ENCODE measurements around the gene BMP8B.
"Not testable (repeated sequence)": the region's sequence is repeated elsewhere in the genome, so short reads cannot be mapped to it uniquely, and the experiment has no call there.

The BMP8B gene

GRCh38 chr1:39776886-39777285 is 11.8 kb downstream of the BMP8B start:
- no peak for DNase-seq

DNA sequence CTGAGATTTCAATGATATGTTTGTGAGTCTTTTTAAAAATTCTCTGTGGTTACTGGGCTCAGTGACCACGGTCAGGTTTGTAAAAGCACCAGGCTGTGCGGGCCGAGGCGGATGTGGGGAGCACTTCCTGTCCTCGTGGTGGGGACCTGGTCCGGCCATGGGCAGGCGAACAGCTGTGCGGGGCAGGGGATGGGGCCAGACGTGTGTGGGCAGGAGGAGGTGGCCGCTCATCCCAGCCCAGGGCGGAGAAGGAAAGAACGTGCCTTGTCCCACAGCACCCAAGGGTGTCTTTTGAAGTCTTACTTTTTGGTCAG is 12.3 kb downstream of the BMP8B start:
- no peak for DNase-seq

GRCh38 chr1:39775676-39776399 is 12.8 kb downstream of the BMP8B start:
- not testable (repeated sequence) for DNase-seq

DNA sequence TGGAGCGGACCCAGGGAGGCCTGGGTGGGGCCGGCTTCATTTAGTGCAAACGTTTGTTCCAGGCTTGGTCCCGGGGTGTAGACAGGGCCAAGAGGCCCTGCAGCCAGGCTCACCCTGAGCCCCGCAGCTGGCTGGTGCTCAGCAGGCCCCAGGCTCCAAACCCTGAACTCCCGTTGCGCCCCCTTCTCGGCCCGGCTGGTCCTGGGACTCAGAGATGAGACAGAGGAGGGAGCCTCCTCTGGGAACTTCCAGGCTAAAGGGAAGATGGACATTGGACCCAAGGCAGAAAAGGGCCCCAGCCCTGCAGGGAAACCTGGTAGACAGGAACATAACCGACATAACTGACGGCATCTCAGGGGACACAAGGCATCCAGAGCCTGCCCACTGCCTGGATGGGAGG is 13.5 kb downstream of the BMP8B start:
- DNase-seq = not testable (repeated sequence)

DNA sequence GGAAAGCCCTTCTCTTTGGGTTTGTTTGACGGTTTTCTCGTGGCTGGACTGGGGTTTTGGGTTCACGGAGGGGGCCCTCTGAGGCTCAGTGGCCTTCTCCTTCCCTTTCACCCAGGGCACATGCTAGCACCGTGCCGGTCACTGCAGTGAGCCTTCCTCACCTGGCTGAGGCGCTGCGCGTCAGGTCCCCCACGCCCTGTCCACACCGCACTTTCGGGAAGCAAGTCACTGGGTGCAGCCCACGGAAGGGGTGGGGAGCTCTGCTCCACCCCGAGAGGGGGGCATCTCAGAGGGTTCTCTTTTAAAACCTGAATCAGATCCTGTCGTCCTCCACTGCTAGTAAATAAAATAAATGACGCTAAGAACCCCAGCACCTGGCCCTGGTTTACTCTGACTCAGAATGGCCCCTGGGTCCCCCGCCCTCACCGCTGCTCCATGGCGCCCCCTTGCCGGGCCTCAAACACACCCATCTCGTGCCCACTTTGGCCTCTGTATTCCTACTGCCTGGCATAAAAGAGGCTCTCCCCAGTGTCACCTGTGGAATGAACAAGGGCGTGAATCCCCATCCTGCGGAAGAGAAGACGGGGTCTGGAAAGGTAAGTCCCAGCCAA is 15.2 kb downstream of the BMP8B start:
- DNase-seq = not testable (repeated sequence)

DNA sequence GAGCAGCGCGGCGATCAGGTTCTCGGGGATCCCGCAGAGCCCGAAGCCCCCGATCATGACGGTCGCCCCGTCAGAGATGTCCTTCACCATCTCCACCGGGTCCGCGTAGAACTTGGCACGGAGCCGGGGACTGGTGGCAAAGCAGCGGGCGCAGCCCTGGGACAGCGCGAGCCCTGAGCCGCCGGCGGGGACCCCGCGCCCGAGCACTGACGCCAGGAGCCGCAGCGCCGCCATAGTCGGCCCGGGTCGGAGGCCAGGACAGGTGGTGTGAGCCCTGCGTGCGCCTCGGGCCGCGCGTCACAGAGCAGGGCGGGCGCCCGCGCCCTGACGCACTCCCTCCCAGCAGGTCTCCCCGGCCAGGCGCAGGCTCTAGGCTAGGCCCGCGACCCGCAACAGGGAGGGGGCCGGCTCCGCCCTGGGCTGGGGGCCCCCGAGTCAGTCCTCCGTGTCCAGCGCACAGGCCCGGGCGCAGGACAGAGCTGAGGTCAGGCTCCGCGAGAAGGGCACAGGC is 17.6 kb downstream of the BMP8B start, which contains the start of gene OXCT2:
Gene OXCT2 (minus strand): TSS at position 327 of the 511 bp plus-strand sequence. CDS start 93 bp downstream, at position 234.
- DNase-seq = not testable (repeated sequence)

DNA sequence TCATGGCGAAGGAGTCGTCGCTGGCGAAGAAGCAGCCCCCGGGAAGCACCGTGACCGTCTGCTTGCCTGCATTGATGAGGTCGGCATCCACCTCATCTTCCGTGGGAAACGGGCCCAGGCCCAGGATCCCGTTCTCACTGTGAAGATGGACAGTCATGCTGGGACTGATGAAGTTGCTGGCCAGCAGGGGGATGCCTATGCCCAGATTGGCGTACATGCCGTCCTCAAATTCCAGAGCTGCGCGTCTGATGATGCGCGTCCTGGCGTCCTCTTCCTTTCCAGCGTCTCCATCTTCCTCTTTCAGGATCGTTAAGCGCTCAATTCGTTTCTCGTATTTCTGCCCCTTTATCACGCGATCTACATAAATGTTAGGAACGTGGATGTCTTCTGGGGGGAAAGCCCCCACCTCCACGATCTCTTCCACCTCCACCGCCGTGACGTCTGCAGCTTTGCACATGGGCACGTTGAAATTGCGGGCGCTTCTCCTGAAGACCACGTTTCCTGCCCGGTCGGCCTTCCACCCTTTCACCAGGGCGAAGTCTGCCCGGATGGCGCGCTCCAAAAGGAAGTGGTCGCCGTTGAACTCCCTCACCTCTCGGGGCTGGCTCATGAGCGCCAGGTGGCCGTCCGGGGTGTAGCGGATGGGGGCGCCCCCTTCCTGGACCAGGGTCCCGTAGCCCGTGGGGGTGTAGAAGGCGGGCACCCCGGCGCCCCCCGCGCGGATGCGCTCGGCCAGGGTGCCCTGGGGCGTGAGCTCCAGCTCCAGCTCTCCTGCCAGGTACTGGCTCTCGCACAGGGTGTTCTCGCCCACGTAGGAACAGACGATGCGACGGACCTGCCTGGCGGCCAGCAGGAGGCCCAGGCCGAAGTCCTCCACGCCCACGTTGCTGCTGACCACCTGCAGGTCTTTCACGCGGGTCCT is 18.3 kb downstream of the BMP8B start:
- not testable (repeated sequence) for DNase-seq

GRCh38 chr1:39769502-39769901 is 19.2 kb downstream of the BMP8B start:
- not testable (repeated sequence) for DNase-seq

DNA sequence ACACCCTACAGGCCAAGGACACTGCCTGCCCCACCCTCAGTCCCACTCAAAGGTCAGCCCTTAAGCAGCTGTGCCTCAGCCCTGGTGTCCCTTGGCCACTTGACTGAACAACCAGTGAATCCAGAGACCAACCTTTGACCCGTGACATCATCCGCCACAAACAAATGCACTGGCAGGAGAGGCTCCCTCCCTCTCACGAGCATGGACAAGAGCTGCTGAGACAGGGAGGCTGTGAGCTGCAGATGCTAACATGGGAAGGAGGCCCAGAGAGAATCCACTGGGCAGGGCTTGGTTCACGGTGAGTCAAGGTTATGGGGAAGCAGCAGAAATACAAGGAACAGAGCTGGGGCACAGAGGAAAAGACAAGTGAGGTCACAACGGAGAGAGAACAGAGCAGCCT is 22.2 kb downstream of the BMP8B start:
- not testable (repeated sequence) for DNase-seq

- not testable (repeated sequence) for DNase-seq
Measured at GRCh38 chr1:39764512-39764911, 24.2 kb downstream of the BMP8B start.

GRCh38 chr1:39763619-39764374 is 24.9 kb downstream of the BMP8B start:
- not testable (repeated sequence) for DNase-seq

GRCh38 chr1:39762550-39763540 is 25.8 kb downstream of the BMP8B start:
- DNase-seq = no peak

DNA sequence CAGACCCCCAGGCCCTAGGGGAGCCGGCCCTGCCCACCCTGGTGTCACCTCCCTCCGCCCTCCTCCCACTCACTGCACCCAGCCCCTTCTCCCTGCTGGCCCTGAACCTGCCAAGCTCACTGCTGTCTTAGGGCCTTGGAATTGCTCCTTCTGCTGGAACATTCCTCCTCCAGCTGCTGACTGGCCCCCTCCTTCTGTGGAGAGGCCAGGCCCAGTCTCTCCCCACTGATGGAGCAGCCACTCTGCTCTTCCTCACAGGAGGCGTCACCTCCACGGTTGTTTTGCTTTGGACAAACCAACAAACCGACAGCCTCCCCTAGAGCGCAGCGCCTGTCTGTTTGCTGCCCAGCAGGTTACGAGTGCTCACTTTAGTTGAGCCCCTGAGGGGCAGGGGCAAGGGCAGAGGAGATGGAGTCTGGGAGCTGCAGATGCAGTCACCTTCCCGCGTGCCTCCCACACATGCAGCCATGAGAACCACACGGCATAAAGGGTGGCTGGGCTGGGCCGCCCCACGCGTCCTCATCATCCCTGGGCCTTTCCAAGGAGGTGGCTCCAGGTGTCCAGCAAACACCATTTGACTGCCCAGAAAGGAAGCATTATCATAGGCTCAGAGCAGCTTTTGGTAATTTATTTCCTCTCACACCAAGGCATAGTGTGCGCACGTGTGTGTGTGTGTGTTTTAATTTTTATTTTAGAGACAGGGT is 27.0 kb downstream of the BMP8B start:
- no peak for DNase-seq

GRCh38 chr1:39761016-39761415 is 27.6 kb downstream of the BMP8B start:
- DNase-seq = no peak

- DNase-seq = no peak
Measured at GRCh38 chr1:39760074-39761008, 28.3 kb downstream of the BMP8B start.

- no peak for DNase-seq
Measured at GRCh38 chr1:39759436-39759726, 29.3 kb downstream of the BMP8B start.

DNA sequence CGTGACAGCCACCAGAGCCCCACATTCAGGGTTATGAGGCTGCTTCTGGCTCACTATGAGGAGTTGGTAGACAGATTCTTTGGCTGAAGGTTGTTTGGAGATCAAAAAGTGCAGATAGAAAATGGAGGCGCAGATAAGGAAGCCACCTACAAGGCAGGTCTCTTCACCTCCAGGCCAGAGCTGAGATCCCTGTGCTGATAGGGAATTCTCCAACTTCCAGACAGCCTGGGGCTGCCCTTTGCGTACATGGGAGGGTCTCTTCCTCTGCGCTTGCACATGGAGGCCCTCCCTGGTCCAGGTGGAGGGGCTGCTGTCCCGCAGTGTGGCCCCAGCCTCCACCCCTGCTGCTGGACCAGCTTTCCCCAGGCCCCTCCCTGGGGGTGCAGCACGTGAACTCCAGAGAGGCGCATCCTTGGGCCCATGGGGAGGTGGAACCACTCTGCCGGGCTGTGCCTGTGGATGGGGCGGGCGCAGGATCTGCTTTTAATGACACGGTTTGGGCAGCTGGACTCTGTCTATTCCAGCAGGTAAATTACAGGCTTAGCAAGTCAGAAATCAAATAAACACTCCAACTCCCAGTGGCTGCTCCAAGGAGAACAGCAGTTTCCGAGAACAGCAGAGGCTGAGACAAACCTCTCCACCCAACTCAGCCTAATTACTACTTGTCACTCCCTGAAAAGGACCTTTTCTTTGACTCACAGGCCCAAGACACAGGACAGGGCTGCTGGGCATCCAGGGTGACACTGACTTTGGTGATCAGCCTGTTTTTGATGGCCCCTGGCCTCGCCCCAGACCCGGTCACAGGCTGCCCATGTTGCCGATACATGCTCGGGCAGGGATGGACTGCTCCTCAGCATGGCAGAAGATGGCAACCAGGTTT is 29.9 kb downstream of the BMP8B start:
- DNase-seq = no peak

- no peak for DNase-seq
Measured at GRCh38 chr1:39757501-39757900, 31.2 kb downstream of the BMP8B start.
